GM12891 (cell line): Measurements from ENCODE around the gene FSTL4.

ENCODE experiments used
- POLR2A ChIP-seq: IDR thresholded peaks from 2 replicates; pipeline ENCODE4 v1.6.1; 2011; ENCODE audit warnings: low read depth, low read length, control low read depth
- POLR2AphosphoS5 ChIP-seq: IDR thresholded peaks from 2 replicates; pipeline ENCODE4 v1.6.1; 2011; ENCODE audit warnings: low read depth, low read length, control low read depth
- SPI1 ChIP-seq: IDR thresholded peaks from 2 replicates; pipeline ENCODE4 v1.6.1; 2011; ENCODE audit warnings: low read depth, low read length, control low read depth

GRCh38 chr5:133291524-133291923 is 320.8 kb downstream of the FSTL4 start:
- no peak for TF ChIP-seq SPI1
- no peak for TF ChIP-seq POLR2A
- no peak for TF ChIP-seq POLR2AphosphoS5
